Astrocyte of the hippocampus (primary cell): ENCODE measurements around the gene PPP1R1A.

Experiments used
- DNase-seq: peaks from one replicate; pipeline ENCODE4 v3.0.0; 2011; ENCODE audit warnings: low read depth, low spot score

The PPP1R1A gene

GRCh38 chr12:54535474-54535873 lies 53.0 kb downstream of the PPP1R1A start:
- DNase-seq = no peak

GRCh38 chr12:54529581-54529980 lies 58.9 kb downstream of the PPP1R1A start:
- DNase-seq = no peak
